C1 segment of cervical spinal cord (tissue), 14 donors: ENCODE measurements around the gene IPPK.

Source experiments
- DNase-seq, 14 donors: peaks; one replicate each; lab custom pipeline; 2025; lab: John Stamatoyannopoulos, UW

Gene IPPK

GRCh38 chr9:92669890-92670708 is at the start of gene IPPK:
Gene IPPK (minus strand): TSS chr9:92670131. CDS start chr9:92669988, 143 bp downstream.
- DNase-seq: peak; percentile 71 to 98 (median 96)

DNA sequence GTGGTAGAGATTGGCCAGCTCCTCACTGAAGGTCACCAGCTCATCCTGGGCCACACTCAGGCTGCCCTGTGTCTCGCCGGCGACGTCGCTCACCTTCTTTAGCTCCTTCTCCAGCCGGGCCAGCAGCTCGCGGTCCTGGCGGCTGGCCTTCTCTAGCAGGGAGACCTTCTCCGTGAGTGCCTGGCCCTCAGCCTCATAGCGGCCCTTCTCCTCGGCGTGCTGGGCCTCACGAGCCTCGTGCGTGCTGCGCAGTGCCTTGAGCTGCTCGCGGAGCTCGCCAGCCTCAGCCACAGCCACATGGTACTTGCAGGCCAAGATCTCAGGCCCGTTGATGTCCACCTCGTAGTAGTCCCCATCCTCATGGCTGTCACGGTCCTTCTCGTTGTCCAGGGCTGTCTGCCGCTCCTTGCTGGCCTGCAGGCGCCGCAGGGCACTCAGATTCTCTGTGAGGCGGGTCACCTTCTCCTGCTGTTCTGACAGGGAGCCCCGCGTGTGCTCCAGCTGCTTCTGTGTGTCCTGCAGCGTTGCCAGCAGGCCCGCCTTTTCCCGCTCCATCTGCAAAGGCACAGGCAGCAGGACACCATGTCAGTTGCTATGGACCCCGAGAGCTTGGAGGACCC is 49.2 kb upstream of the IPPK start:
- DNase-seq: no peak

DNA sequence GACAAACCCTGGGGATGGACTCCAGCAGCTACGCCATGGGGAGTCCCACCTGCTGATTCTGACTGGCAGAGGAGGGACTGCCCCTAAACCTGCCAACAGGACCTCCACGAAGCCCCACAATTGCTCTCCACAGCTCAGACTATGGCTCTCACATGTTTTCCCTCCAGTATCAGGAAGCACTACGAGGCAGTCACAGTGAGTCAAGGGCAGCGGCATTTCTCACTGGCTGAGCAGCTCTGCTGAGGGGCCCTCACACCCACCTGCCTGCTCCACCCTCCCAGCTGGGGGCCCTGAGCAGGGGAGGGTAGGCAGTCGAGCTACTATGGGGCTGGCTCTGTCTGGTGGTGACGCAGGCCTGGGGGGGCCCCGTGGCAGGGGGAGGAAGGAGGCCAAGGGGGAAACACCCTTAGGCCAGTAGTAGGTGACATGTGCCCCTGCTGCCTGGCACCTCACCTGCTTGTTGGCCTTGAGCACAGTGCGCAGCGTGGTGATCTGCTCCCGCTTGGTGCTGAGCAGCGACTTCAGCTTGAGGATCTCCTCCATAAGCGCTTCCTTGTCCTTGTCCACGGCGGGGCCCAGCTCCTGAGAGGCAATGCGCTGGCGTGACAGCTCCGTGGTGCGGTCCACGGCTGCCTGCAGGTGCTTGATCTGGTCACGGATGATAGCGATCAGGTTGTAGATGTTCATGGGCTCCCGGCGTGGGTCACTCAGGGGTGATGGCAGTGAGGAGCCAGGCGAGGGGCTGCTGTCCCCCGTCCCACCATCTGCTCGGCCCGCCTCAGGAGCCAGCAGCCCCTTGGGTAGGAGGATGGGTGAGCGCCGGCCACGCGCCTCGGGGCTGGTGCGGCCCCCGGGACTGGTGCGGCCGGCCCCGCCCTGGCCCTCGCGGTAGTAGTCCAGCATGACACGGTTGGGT is 48.4 kb upstream of the IPPK start:
- DNase-seq: no peak

DNA sequence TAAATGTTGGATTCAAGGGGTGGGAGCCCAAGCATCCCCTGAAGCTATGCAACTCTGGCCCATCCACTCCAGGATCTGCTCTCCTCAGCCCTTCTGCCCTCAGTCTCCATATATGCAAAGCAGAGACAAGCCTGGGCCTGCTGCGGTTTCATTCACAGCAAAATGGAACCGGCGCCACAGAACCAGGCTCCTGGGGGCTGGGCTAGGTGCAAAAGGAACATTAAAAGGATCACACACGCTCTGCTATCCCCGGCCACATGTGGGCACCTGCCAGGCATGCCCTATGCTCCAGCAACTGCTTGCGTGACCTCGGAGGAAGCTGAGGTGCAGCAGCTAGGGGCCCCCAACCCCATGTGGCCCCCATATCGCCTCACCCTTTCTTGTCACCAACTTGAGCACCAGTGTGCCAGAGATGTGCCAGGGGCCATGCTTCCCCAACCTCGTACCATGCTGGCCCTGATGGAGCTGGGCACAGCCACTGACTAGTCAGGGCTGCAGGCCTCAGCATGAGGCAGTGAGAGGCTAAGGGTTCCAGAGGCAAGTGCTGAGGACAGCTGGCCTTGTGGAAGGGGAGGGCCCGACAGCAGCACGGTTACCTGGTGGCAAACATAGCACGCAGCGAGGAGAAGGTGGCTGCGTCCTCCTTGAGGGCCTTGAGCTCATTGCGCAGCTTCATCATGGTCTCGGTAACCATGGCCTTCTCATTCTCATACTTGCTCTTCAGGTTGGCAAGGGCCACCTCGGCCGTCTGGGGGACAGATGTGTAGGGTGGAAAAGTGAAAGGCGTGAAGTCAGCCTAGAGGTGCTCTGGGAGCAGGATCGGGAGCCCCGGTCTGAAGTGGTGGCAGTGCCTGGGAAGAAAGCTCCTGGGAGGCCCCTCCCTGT is 47.5 kb upstream of the IPPK start:
- DNase-seq: no peak

DNA sequence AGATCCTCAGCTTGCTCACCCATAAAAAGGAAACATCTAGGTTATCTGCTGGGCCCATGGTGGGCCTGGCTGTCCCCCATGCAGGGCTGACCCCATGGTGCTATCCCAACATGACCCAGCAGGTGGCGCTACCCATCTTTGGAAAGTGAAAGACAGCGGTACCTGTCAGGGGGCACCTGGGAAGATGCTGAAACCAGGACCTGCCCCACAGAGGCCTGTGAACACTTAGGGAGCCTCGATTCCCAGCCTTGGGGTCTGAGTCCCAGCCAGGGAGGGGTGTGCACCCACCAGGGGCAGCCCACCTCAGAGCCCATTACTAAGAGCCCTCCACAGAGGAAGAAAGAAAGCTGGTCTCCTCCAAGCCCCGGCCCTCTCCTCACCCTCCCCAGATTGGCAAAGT is 46.6 kb upstream of the IPPK start:
- DNase-seq: peak in 4 of 14 donors; percentile 9 to 47 (median 34)

GRCh38 chr9:92715488-92716231 is 45.7 kb upstream of the IPPK start:
- no peak for DNase-seq

GRCh38 chr9:92714787-92715487 is 45.0 kb upstream of the IPPK start:
- DNase-seq: no peak

DNA sequence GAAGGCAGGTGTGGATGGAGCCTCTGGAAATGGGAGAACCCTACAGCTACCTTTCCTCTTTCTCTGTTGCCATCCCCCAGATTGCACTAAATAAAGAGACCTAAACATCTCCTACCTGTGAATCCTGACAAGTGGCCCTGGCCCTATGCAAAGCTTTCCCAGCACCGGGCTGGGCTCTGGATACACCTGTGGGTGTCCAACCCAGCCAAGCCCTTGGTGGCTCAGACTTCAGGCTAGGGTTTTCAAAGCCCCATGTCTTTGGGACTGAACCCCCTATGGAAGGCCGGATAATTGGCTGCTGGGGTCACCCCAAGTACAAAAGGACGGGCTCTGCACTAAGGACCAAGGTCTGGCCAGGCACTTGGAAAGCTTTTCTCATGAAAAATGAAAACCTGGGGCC is 44.1 kb upstream of the IPPK start:
- DNase-seq: no peak

DNA sequence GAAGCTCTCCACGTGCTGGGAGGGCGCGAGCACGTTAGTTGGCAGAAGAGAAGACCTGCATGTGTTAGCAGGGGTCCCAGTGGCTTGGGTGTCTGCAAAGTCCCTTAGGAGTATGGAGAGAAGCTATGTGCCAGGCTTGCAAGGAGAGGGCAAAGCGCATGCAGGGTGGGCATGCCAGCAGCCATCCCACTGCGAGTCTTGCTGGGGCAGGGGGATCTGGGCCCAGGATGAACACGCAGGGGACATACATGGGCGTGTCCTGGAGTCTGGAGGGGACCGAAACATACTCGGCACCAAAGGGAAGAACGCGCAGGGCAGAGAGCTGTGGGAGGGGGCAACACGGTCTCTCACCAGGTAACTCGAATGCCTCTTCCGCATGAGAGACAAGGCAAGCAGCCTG is 43.6 kb upstream of the IPPK start:
- no peak for DNase-seq

GRCh38 chr9:92712767-92713166 is 42.8 kb upstream of the IPPK start:
- DNase-seq: no peak

DNA sequence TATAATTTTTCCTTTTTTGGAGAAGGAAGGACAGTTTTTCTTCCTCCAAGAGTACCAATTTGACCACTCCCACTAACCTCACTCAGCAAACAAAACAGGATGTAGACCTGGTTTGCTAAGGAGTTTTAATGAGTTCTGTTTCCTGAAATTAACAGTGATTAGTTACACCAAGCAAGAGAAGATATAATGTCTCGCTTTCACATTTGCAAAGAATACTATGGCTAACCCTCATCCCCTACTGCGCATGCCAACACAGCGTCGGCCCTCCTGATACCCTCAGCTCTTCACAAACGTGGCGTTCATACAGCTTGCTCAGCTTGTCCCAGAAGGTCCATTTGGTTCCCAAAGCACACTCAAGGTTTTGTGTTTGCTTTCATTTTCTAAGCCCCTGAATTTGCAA is 41.9 kb upstream of the IPPK start:
- no peak for DNase-seq

GRCh38 chr9:92711146-92711545 is 41.2 kb upstream of the IPPK start:
- DNase-seq: no peak

DNA sequence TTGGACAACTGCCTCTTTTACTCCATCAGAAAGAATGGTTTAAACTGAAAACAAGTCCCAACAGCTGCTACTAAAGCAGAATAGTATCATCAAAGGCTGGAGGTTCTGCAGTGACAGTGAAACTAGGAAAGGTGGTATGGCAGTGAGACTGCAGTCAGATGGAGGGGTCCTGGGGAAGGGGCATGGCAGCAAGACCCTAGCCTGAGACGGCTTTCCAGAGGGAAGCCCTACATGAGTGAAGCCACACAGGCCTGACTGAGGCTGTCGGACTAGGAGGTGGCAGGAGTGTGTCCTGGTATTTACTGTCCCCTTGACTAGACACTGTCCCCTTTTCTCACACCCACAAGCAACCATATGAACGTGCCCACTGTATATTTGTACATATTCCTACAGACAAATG is 40.4 kb upstream of the IPPK start:
- DNase-seq: no peak

- DNase-seq: no peak
These were observed 40.0 kb upstream of the IPPK start for GRCh38 chr9:92709954-92710353.

GRCh38 chr9:92709240-92709639 is 39.3 kb upstream of the IPPK start:
- DNase-seq: no peak

DNA sequence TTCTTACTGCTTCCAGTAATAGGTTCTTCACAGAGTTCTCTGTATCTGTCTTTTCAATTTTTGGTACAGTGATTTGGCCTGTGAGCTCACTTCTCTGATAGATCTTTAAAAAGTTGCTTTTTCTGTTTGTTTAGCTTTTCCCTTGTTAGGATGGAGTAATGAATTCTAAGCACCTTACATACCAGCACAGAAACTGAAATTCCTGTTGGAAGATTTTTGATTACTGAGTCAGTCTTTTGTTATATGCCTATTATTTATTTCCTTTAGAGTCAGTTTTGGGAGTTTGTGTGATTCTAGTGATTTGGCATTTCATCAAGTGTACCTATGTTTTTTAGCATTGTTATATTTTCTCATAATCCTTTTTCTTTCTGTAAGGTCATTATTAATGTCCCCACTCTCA is 37.6 kb upstream of the IPPK start:
- DNase-seq: no peak

DNA sequence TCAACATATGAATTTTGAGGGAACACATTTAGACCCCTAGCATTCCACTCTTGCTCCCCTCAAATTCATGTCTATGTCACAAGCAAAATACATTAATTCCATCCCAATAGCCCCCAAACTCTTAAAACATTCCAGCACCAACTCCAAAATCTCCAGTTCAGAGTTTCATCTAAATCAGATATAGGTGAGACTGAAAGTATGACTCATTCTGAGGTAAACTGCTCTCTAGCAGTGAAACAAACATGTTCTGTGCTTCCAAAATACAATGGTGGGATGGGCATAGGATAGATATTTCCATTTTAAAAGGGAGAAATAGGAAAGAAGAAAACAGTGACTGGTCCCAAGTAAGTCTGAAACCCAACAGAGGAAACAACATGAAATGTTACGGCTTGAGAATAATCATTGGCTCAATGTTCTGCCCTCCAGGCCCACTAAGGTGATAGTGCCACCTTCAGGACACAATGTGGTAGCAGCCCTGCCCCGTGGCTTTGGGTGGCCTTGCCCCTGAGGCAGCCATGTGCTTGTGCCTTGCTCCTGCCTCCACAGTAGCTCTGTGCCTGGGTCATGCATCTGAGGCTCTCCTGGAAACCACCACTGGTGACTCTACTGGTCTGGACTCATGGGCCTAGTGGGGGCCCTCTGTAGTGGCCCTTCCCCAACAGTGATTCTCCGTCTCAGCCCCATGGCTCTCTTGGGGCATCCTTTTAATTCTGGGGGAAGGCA is 36.4 kb upstream of the IPPK start:
- DNase-seq: no peak

GRCh38 chr9:92704528-92704927 is 34.6 kb upstream of the IPPK start:
- no peak for DNase-seq

GRCh38 chr9:92696619-92697018 is 26.7 kb upstream of the IPPK start:
- DNase-seq: no peak
